22Rv1 (cell line): ENCODE results near the gene BRD8.

Source experiments
- ZFX ChIP-seq: fragments of 450-650 bp; IDR thresholded peaks from 2 replicates; pipeline ENCODE4 v1.6.1; 2017; ENCODE audit warnings: antibody characterized with exemption, borderline replicate concordance
- TF ChIP-seq, protein P1 (sequence below): fragments of 450-650 bp; IDR thresholded peaks from 2 replicates; pipeline ENCODE4 v1.5.1; 2017; ENCODE audit warnings: mild to moderate bottlenecking

DNA sequence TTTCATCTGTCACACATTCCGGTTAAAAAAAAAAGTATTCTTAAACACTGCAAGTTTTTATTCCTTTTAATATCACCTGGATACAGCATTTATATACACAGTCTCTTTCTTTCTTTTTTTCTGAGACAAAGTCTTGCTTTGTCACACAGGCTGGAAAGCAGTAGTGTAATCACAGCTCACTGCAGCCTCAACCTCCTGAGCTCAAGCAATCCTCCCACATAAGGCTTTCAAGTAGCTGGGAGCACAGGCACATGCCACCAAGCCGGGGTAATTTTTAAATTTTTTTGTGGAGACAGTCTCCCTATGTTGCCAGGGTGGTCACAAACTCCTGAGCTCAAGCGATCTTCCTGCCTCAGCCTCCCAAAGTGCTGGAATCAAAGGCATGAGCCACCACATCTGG lies 14.4 kb upstream of the BRD8 start:
- TF ChIP-seq, protein P1, sequence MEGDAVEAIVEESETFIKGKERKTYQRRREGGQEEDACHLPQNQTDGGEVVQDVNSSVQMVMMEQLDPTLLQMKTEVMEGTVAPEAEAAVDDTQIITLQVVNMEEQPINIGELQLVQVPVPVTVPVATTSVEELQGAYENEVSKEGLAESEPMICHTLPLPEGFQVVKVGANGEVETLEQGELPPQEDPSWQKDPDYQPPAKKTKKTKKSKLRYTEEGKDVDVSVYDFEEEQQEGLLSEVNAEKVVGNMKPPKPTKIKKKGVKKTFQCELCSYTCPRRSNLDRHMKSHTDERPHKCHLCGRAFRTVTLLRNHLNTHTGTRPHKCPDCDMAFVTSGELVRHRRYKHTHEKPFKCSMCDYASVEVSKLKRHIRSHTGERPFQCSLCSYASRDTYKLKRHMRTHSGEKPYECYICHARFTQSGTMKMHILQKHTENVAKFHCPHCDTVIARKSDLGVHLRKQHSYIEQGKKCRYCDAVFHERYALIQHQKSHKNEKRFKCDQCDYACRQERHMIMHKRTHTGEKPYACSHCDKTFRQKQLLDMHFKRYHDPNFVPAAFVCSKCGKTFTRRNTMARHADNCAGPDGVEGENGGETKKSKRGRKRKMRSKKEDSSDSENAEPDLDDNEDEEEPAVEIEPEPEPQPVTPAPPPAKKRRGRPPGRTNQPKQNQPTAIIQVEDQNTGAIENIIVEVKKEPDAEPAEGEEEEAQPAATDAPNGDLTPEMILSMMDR = no peak
- TF ChIP-seq ZFX = no peak
